Epithelial cell of esophagus (primary cell): ENCODE data around the gene PCED1B.
A peak's percentile ranks its signal among the peaks of the same experiment; 100 is the strongest.

Experiments used
- DNase-seq: peaks from one replicate; pipeline ENCODE4 v3.0.0; 2010; ENCODE audit warnings: low read depth
- H3K4me3 ChIP-seq: 2 replicates; pipeline ENCODE4 v1.5.1; 2011; ENCODE audit warnings: mild to moderate bottlenecking, low read length, control low read depth
- CTCF ChIP-seq: IDR thresholded peaks from 2 replicates; pipeline ENCODE4 v1.5.1; 2011; ENCODE audit warnings: low read depth, mild to moderate bottlenecking, low read length, control low read depth, inconsistent platforms; ENCODE audit not compliant: insufficient read depth; ENCODE audit errors: missing control alignments

Gene PCED1B

GRCh38 chr12:47270782-47271664 is 191.6 kb downstream of the PCED1B start:
- H3K4me3 ChIP-seq, result no peak overlapping the region
- TF ChIP-seq CTCF, result no peak
- peak; percentile 96 for DNase-seq

- no peak for DNase-seq
- TF ChIP-seq CTCF, result no peak
- no peak overlapping the region for H3K4me3 ChIP-seq
Observed at GRCh38 chr12:47271800-47272239, 192.4 kb downstream of the PCED1B start.

- H3K4me3 ChIP-seq, result no peak overlapping the region
- DNase-seq, result peak; percentile 82
- TF ChIP-seq CTCF, result no peak
Observed at GRCh38 chr12:47272412-47273190, 193.2 kb downstream of the PCED1B start.

GRCh38 chr12:47273191-47273626 is 193.8 kb downstream of the PCED1B start:
- no peak overlapping the region for H3K4me3 ChIP-seq
- TF ChIP-seq CTCF, result no peak
- DNase-seq, result no peak

GRCh38 chr12:47274760-47275159 is 195.3 kb downstream of the PCED1B start:
- TF ChIP-seq CTCF, result no peak
- H3K4me3 ChIP-seq, result no peak overlapping the region
- DNase-seq, result no peak

GRCh38 chr12:47276253-47276620 is 196.8 kb downstream of the PCED1B start:
- no peak overlapping the region for H3K4me3 ChIP-seq
- TF ChIP-seq CTCF, result no peak
- no peak for DNase-seq
